Activated CD4-positive, alpha-beta memory T cell treated with anti-CD3 and anti-CD28 coated beads, Interleukin-2, amount 10 ng/mL, durations not matched to agents 7 days and 5 days (primary cell): ENCODE data around the gene CYBA. TPM values are rescaled to one million over a fixed set of nuclear protein-coding genes. Genes with fewer than 3 reads are reported as not detected.
"Not testable (repeated sequence)": the region's sequence is repeated elsewhere in the genome, so short reads cannot be mapped to it uniquely, and the experiment has no call there.

Experiments used
- CTCF ChIA-PET: fragments of 350-600 bp; sonication (Branson Sonifier 250); formaldehyde crosslinking; loops from one replicate; lab custom pipeline; 2021; ENCODE audit warnings: antibody characterized with exemption, inconsistent platforms; lab: Charles Lee
- POLR2A ChIA-PET: fragments of 350-600 bp; sonication (Branson Sonifier 250); formaldehyde crosslinking; loops from one replicate; lab custom pipeline; 2021; ENCODE audit warnings: antibody characterized with exemption; lab: Charles Lee
- DNase-seq: peaks from one replicate; pipeline ENCODE4 v3.0.0-alpha.2; 2020
- H3K27ac Mint-ChIP-seq: one replicate; pipeline ENCODE4 v1.8.0; 2021; ENCODE audit warnings: mild to moderate bottlenecking, mixed read lengths
- H3K27me3 Mint-ChIP-seq: one replicate; pipeline ENCODE4 v1.8.0; 2021; ENCODE audit warnings: mixed read lengths
- H3K36me3 Mint-ChIP-seq: one replicate; pipeline ENCODE4 v1.8.0; 2021; ENCODE audit warnings: low read depth, mixed read lengths
- H3K4me1 Mint-ChIP-seq: one replicate; pipeline ENCODE4 v1.8.0; 2021; ENCODE audit warnings: mixed read lengths
- H3K4me3 Mint-ChIP-seq: one replicate; pipeline ENCODE4 v1.8.0; 2021; ENCODE audit warnings: mild to moderate bottlenecking, mixed read lengths
- H3K9me3 Mint-ChIP-seq: one replicate; pipeline ENCODE4 v1.8.0; 2021; ENCODE audit warnings: mixed read lengths
- total RNA-seq, 2 experiments: library from RNA; stranded (reverse); gene quantifications; one replicate each; pipeline ENCODE4 v1.2.3, GENCODE V29; 2021

CYBA gene
- total RNA-seq, 2 experiments from 2014 or later, result 580 to 588 TPM

- no peaks in the 10 kb centered on the region for H3K9me3 Mint-ChIP-seq
- H3K27ac Mint-ChIP-seq, result peak overlapping the region; percentile 35
- H3K27me3 Mint-ChIP-seq, result no peaks in the 10 kb centered on the region
- CTCF ChIA-PET, result interaction anchor here (1.4 to 2.4 kb wide), 2 partner anchors 29 to 63 kb away, joined by 4 to 7 read pairs; no protein-coding TSS in a partner anchor
- peaks cover 59% of the 10 kb centered on the region for H3K36me3 Mint-ChIP-seq
- no peak for DNase-seq
- no peak overlapping the region for H3K4me3 Mint-ChIP-seq
- POLR2A ChIA-PET, result interaction anchor here (0.7 to 2.8 kb wide), 5 partner anchors 15 to 83 kb away, joined by 3 to 21 read pairs (median 17); partner anchors contain the start of gene ZC3H18
- peaks cover 42% of the 10 kb centered on the region for H3K4me1 Mint-ChIP-seq
Observed at GRCh38 chr16:88618182-88618955, 32.5 kb downstream of the CYBA start.

- Mint-ChIP-seq H3K4me1 (peaks cover 39% of the 10 kb centered on the region), H3K4me3 (no peak overlapping the region), H3K27me3 (no peaks in the 10 kb centered on the region), H3K9me3 (no peaks in the 10 kb centered on the region), H3K36me3 (peaks cover 55% of the 10 kb centered on the region), H3K27ac (no peak overlapping the region)
- CTCF ChIA-PET, result no interaction called here
- DNase-seq, result no peak
- POLR2A ChIA-PET, result interaction anchor here (0.7 to 2.8 kb wide), 2 partner anchors 22 to 47 kb away, joined by 3 to 20 read pairs; partner anchors contain the start of gene ZC3H18
Observed at GRCh38 chr16:88617268-88618031, 33.4 kb downstream of the CYBA start.

DNA sequence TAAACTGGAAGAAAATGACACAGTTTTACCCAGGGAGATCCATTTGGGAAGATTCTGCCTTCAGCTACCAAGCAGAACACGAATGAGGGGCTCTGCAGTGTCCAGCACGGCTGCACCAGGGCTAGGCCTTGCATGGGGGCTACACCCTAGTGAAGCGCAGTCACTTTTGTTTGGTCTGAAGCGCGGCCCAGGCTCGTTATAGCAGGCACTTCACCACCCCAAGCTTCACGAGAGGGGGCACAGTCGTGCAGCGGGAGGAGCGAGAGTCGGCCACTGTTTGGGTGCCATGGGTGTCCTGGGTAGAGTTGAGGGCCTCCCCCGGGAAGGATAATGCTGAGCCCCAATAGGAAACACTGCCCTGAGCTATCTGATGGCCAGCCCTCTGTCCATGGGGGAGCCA lies 34.1 kb downstream of the CYBA start:
- POLR2A ChIA-PET, result no interaction called here
- no peak for DNase-seq
- Mint-ChIP-seq H3K36me3 (peaks cover 48% of the 10 kb centered on the region), H3K4me1 (peaks cover 35% of the 10 kb centered on the region), H3K9me3 (no peaks in the 10 kb centered on the region), H3K27me3 (no peaks in the 10 kb centered on the region), H3K27ac (no peak overlapping the region), H3K4me3 (no peak overlapping the region)
- CTCF ChIA-PET, result no interaction called here

- no peak for DNase-seq
- Mint-ChIP-seq H3K36me3 (peaks cover 48% of the 10 kb centered on the region), H3K27ac (no peak overlapping the region), H3K9me3 (no peaks in the 10 kb centered on the region), H3K4me1 (peaks cover 33% of the 10 kb centered on the region), H3K4me3 (no peak overlapping the region), H3K27me3 (no peaks in the 10 kb centered on the region)
- ChIA-PET POLR2A (no interaction called here), CTCF (no interaction called here)
Observed at GRCh38 chr16:88616320-88616719, 34.5 kb downstream of the CYBA start.

GRCh38 chr16:88614818-88615580 lies 35.9 kb downstream of the CYBA start:
- Mint-ChIP-seq H3K27ac (peak overlapping the region; percentile 55), H3K9me3 (no peaks in the 10 kb centered on the region), H3K36me3 (peaks cover 55% of the 10 kb centered on the region), H3K27me3 (no peaks in the 10 kb centered on the region), H3K4me1 (peaks cover 23% of the 10 kb centered on the region), H3K4me3 (no peak overlapping the region)
- no peak for DNase-seq
- CTCF ChIA-PET, result no interaction called here
- POLR2A ChIA-PET, result no interaction called here

GRCh38 chr16:88613911-88614817 lies 36.7 kb downstream of the CYBA start:
- H3K4me3 Mint-ChIP-seq, result no peak overlapping the region
- peaks cover 51% of the 10 kb centered on the region for H3K36me3 Mint-ChIP-seq
- peaks cover 15% of the 10 kb centered on the region for H3K4me1 Mint-ChIP-seq
- H3K27me3 Mint-ChIP-seq, result no peaks in the 10 kb centered on the region
- POLR2A ChIA-PET, result no interaction called here
- no peak overlapping the region for H3K27ac Mint-ChIP-seq
- H3K9me3 Mint-ChIP-seq, result no peaks in the 10 kb centered on the region
- CTCF ChIA-PET, result no interaction called here
- no peak for DNase-seq

DNA sequence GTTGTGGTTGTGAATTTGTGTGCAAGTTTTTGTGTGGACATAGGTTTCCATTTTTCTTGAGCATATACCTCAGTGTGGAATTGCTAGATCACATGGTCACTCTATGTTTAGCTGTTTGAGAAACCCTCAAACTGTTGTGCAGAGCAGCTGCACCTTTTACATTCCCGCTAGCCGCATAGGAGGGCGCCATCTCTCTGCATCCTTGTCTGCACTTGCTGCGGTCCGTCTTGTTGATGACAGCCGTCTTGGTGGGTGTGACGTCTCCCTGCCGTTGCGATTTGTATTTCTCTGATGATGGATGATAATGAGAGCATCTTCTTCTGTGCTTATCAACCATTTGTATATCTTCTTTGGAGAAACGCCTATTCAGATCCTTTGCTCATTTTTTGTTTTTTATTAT lies 37.6 kb downstream of the CYBA start:
- no peak for DNase-seq
- peaks cover 46% of the 10 kb centered on the region for H3K36me3 Mint-ChIP-seq
- no peaks in the 10 kb centered on the region for H3K27me3 Mint-ChIP-seq
- H3K4me3 Mint-ChIP-seq, result no peak overlapping the region
- H3K4me1 Mint-ChIP-seq, result peaks cover 6% of the 10 kb centered on the region
- H3K27ac Mint-ChIP-seq, result no peak overlapping the region
- ChIA-PET CTCF (interaction anchor here (1.0 kb wide), 1 partner anchor 10 kb away, joined by 5 read pairs; no protein-coding TSS in a partner anchor), POLR2A (no interaction called here)
- no peaks in the 10 kb centered on the region for H3K9me3 Mint-ChIP-seq

DNA sequence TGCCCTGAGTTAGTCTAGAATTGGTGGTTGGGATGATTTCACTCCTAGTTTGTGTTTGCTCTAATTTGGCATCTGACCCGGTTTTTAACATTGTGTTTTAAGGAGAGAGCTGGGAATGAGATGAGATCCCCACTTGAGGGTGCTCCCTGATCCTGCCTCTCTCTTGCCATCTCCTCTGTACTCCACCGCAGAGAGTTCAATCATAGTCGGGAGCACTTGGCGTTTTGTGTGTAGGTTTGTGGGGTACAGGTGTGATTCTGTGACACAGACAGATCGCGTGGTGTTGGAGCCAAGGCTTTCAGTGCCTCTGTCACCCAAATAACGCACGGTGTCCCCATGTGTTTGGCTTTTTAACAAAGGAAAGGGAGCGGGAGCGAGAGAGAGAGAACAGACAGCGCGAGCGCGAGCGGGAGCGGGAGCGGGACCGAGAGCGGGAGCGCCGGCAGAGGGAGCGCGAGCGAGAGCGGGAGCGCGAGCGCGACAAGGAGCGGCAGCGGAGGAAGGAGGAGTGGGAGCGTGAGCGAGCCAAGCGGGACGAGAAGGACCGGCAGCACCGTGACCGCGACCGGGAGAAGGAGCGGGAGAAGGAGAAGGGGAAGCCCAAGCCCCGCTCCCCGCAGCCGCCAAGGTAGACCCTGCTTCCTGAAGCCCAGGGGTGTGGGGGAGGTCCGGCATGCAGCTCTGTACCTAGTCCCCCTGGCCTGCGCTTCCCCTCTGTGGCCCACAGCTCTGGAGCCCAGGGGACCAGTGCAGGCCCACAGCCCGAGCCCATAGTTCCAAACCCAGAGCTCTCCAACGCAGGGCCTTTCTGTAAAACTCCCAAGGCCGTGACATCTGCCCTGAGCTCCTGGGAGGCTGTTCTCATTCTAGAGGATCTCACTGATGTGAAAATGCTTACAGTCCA lies 39.7 kb downstream of the CYBA start:
- no peaks in the 10 kb centered on the region for H3K27me3 Mint-ChIP-seq
- H3K4me3 Mint-ChIP-seq, result no peak overlapping the region
- ChIA-PET CTCF (interaction anchor here (0.9 kb wide), 1 partner anchor 20 kb away, joined by 3 read pairs; no protein-coding TSS in a partner anchor), POLR2A (interaction anchor here (0.8 to 1.9 kb wide), 2 partner anchors 8 to 9 kb away, joined by 3 to 6 read pairs; no protein-coding TSS in a partner anchor)
- no peak overlapping the region for H3K27ac Mint-ChIP-seq
- DNase-seq, result no peak
- no peaks in the 10 kb centered on the region for H3K9me3 Mint-ChIP-seq
- peaks cover 45% of the 10 kb centered on the region for H3K36me3 Mint-ChIP-seq
- peaks cover 1% of the 10 kb centered on the region for H3K4me1 Mint-ChIP-seq

DNA sequence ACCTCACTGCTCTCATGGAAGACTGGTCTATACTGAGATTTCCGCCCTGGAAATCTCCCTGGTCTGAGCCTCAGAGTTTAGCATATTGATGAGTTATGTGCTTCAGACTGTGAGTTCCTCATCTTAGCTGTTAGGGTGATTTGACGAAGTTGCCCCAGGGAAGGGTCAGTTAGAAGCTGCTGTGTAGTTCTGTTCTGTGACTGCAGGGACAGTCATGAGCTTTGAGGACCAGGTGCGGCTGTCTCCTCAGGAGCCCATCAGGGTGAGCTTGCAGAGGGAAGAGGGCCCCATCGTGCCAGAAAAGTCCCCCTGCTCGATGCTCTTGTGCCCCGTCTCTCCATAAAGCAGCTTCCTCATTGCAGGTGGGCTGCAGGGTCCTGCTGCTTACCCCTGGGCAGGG lies 40.8 kb downstream of the CYBA start:
- CTCF ChIA-PET, result interaction anchor here (0.5 to 1.1 kb wide), 3 partner anchors 10 to 220 kb away, joined by 3 read pairs; no protein-coding TSS in a partner anchor
- POLR2A ChIA-PET, result interaction anchor here (1.9 kb wide), 1 partner anchor 9 kb away, joined by 6 read pairs; no protein-coding TSS in a partner anchor

GRCh38 chr16:88609426-88609825 lies 41.4 kb downstream of the CYBA start:
- ChIA-PET CTCF (interaction anchor here (1.0 to 1.1 kb wide), 2 partner anchors 11 to 221 kb away, joined by 3 read pairs; no protein-coding TSS in a partner anchor), POLR2A (interaction anchor here (1.9 kb wide), 1 partner anchor 10 kb away, joined by 6 read pairs; no protein-coding TSS in a partner anchor)
- not testable (repeated sequence) for H3K4me3 Mint-ChIP-seq, H3K27ac Mint-ChIP-seq, H3K4me1 Mint-ChIP-seq, H3K9me3 Mint-ChIP-seq, H3K27me3 Mint-ChIP-seq, DNase-seq
- H3K36me3 Mint-ChIP-seq, result peaks cover 38% of the 10 kb centered on the region

More for the DNA sequence above, 40.8 kb downstream of the CYBA start:
- no peaks in the 10 kb centered on the region for H3K4me1 Mint-ChIP-seq
- no peak overlapping the region for H3K4me3 Mint-ChIP-seq
- H3K27ac Mint-ChIP-seq, result no peak overlapping the region
- peaks cover 41% of the 10 kb centered on the region for H3K36me3 Mint-ChIP-seq
- DNase-seq, result no peak
- no peaks in the 10 kb centered on the region for H3K9me3 Mint-ChIP-seq
- no peaks in the 10 kb centered on the region for H3K27me3 Mint-ChIP-seq

- Mint-ChIP-seq H3K27me3 (no peaks in the 10 kb centered on the region), H3K4me3 (no peak overlapping the region), H3K4me1 (no peaks in the 10 kb centered on the region), H3K9me3 (no peaks in the 10 kb centered on the region), H3K27ac (no peak overlapping the region), H3K36me3 (peaks cover 34% of the 10 kb centered on the region)
- POLR2A ChIA-PET, result no interaction called here
- CTCF ChIA-PET, result interaction anchor here (0.7 kb wide), 1 partner anchor 14 kb away, joined by 3 read pairs; no protein-coding TSS in a partner anchor
- DNase-seq, result no peak
Observed at GRCh38 chr16:88608076-88608475, 42.8 kb downstream of the CYBA start.
